Thyroid gland (tissue), 4 donors: ENCODE results near the gene SDCCAG8. TPM values are rescaled to one million over a fixed set of nuclear protein-coding genes. Genes with fewer than 3 reads are reported as not detected.

Experiments
- DNase-seq, 2 donors: peaks; one replicate each; pipeline ENCODE4 v3.0.0-alpha.2; 2019
- H3K27ac ChIP-seq, 3 donors: fragments of 200-600 bp; sonication (generic); 1 replicate in 2 of 3; 2 replicates in 1 of 3; pipeline ENCODE4 v1.5.1; 2016 to 2019; ENCODE audit warnings: mild to moderate bottlenecking in 1 of 3, moderate library complexity in 1 of 3
- H3K27me3 ChIP-seq: fragments of 200-600 bp; sonication (generic); one replicate; pipeline ENCODE4 v1.5.1; 2019
- H3K36me3 ChIP-seq, 2 donors: fragments of 200-600 bp; sonication (generic); one replicate each; pipeline ENCODE4 v1.5.1; 2016 to 2019
- H3K4me1 ChIP-seq, 2 donors: fragments of 200-600 bp; sonication (generic); one replicate each; pipeline ENCODE4 v1.5.1; 2017 to 2019
- H3K4me3 ChIP-seq, 3 donors: fragments of 200-600 bp; sonication (generic); replicated peaks in 1 of 3; 1 replicate in 2 of 3; 2 replicates in 1 of 3; pipeline ENCODE4 v1.5.1; 2016; ENCODE audit warnings: mild to moderate bottlenecking in 1 of 3
- H3K9me3 ChIP-seq: fragments of 200-600 bp; sonication (generic); one replicate; pipeline ENCODE4 v1.5.1; 2017
- CTCF ChIP-seq, 6 experiments: fragments of 200-600 bp in 3 of 6; fragments of 450-650 bp in 3 of 6; sonication (generic) in 3 of 6; IDR thresholded peaks; one replicate each; pipeline ENCODE4 v1.5.1; 2016 to 2019; ENCODE audit warnings: antibody characterized with exemption in 6 of 6, mild to moderate bottlenecking in 2 of 6, inconsistent platforms in 1 of 6, moderate library complexity in 1 of 6
- POLR2A ChIP-seq, 2 donors: fragments of 450-650 bp; IDR thresholded peaks; one replicate each; pipeline ENCODE4 v1.6.1; 2017; ENCODE audit warnings: antibody characterized with exemption in 2 of 2, mild to moderate bottlenecking in 2 of 2, moderate library complexity in 1 of 2
- WGBS, 2 donors: methylation state at CpG; one replicate each; pipeline ENCODE4 v1.1.5; 2017; 5-methylcytosine and 5-hydroxymethylcytosine counted together
- intact Hi-C: fragments of 100-400 bp; cut with DNase I; formaldehyde crosslinking; loops from one replicate; pipeline ENCODE4 v1.15.1; 2023
- total RNA-seq, 4 donors: library from RNA; depleted of rRNA; stranded (reverse); fragments of >200 nt; gene quantifications; one replicate each; pipeline ENCODE4 v1.2.3, GENCODE V29; 2016

SDCCAG8 gene
- total RNA-seq, 4 donors from 2014 or later, result 105 to 193 (median 115) TPM

- Histone ChIP-seq H3K36me3 (no peaks in the 10 kb centered on the region), H3K9me3 (no peaks in the 10 kb centered on the region), H3K4me3 (no peak overlapping the region), H3K27ac (no peak overlapping the region), H3K27me3 (no peaks in the 10 kb centered on the region), H3K4me1 (no peaks in the 10 kb centered on the region)
- TF ChIP-seq POLR2A (IDR thresholded peaks at IDR 0.05), result no peak
- no peak for TF ChIP-seq CTCF (IDR thresholded peaks at IDR 0.05)
- WGBS, 2 donors, result 89% methylated on average over 15 of the region's 15 CpGs
- no peak for DNase-seq
- intact Hi-C loops, result no loop called here
These were observed 139.0 kb downstream of the SDCCAG8 start for GRCh38 chr1:243394601-243395464.

GRCh38 chr1:243396424-243396823 is 140.6 kb downstream of the SDCCAG8 start:
- DNase-seq, result no peak
- intact Hi-C loops, result no loop called here
- no peaks in the 10 kb centered on the region for H3K4me1 ChIP-seq
- no peak overlapping the region for H3K27ac ChIP-seq
- H3K36me3 ChIP-seq, result no peaks in the 10 kb centered on the region
- H3K9me3 ChIP-seq, result no peaks in the 10 kb centered on the region
- no peaks in the 10 kb centered on the region for H3K27me3 ChIP-seq
- H3K4me3 ChIP-seq, result no peak overlapping the region
- no peak for TF ChIP-seq POLR2A (IDR thresholded peaks at IDR 0.05)
- no peak for TF ChIP-seq CTCF (IDR thresholded peaks at IDR 0.05)

DNA sequence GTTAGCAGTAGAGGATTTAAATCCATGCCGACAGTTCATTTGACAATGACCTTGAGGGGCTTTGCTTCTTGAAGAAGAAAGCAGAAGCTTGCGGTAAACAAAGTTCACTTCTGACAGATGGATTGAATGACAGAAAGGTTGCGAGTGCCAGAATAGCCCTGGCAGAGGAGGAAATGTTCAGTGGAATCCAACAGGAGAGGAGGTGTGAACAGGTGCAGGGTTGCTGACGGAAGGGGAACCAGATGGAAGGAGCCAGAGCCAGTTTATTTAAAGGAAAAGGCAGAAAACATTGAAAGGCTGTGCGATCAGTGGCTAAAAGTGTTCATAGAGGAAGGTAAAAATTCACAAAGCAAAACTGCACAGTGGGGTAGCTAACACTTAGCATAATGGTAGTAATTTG is 141.0 kb downstream of the SDCCAG8 start:
- TF ChIP-seq POLR2A (IDR thresholded peaks at IDR 0.05) (no peak), CTCF (IDR thresholded peaks at IDR 0.05) (no peak)
- intact Hi-C loops, result no loop called here
- H3K27ac ChIP-seq, result no peak overlapping the region
- no peaks in the 10 kb centered on the region for H3K27me3 ChIP-seq
- WGBS, 2 donors, result 90 to 95% methylated on average over 5 of the region's 5 CpGs
- no peak overlapping the region for H3K4me3 ChIP-seq
- DNase-seq, result no peak
- no peaks in the 10 kb centered on the region for H3K9me3 ChIP-seq
- H3K4me1 ChIP-seq, result no peaks in the 10 kb centered on the region
- no peaks in the 10 kb centered on the region for H3K36me3 ChIP-seq

GRCh38 chr1:243397613-243398321 is 141.9 kb downstream of the SDCCAG8 start:
- no peaks in the 10 kb centered on the region for H3K9me3 ChIP-seq
- H3K27me3 ChIP-seq, result no peaks in the 10 kb centered on the region
- no peak overlapping the region for H3K4me3 ChIP-seq
- no peaks in the 10 kb centered on the region for H3K36me3 ChIP-seq
- 90% methylated on average over 7 of the region's 7 CpGs for WGBS, 2 donors
- no peak for DNase-seq
- intact Hi-C loops, result no loop called here
- no peak overlapping the region for H3K27ac ChIP-seq
- TF ChIP-seq POLR2A (IDR thresholded peaks at IDR 0.05) (no peak), CTCF (IDR thresholded peaks at IDR 0.05) (no peak)
- H3K4me1 ChIP-seq, result no peaks in the 10 kb centered on the region

- TF ChIP-seq POLR2A (IDR thresholded peaks at IDR 0.05) (no peak), CTCF (IDR thresholded peaks at IDR 0.05) (no peak)
- H3K36me3 ChIP-seq, result no peaks in the 10 kb centered on the region
- no peaks in the 10 kb centered on the region for H3K27me3 ChIP-seq
- intact Hi-C loops, result no loop called here
- no peak overlapping the region for H3K27ac ChIP-seq
- H3K9me3 ChIP-seq, result no peaks in the 10 kb centered on the region
- DNase-seq, result no peak
- no peak overlapping the region for H3K4me3 ChIP-seq
- 98 to 99% methylated on average over 15 of the region's 15 CpGs for WGBS, 2 donors
- H3K4me1 ChIP-seq, result no peaks in the 10 kb centered on the region
These were observed 143.8 kb downstream of the SDCCAG8 start for GRCh38 chr1:243399561-243400155.
